OCI-LY7 (cell line): ENCODE data around the gene CNOT3. TPM values are rescaled to one million over a fixed set of nuclear protein-coding genes. Genes with fewer than 3 reads are reported as not detected.

Source experiments
- BruUV-seq: library from RNA; stranded (reverse); fragments of 400-500 nt; replicated peaks from 2 replicates; lab custom pipeline; 2021; lab: Mats Ljungman, UMichigan
- CTCF ChIA-PET: fragments of 300-600 bp; sonication (Branson Sonifier 250); formaldehyde crosslinking; loops from one replicate; lab custom pipeline; 2022; ENCODE audit warnings: antibody characterized with exemption; ENCODE audit not compliant: unreplicated experiment; lab: Charles Lee
- POLR2A ChIA-PET: fragments of 300-600 bp; sonication (Branson Sonifier 250); formaldehyde crosslinking; loops from one replicate; lab custom pipeline; 2022; ENCODE audit warnings: antibody characterized with exemption; lab: Charles Lee
- DNase-seq: peaks from one replicate; pipeline ENCODE4 v3.0.0-alpha.2; 2015; ENCODE audit warnings: low spot score
- H2AFZ ChIP-seq: fragments of 200-600 bp; sonication (generic), shearing (Covaris generic); 2 replicates; pipeline ENCODE4 v1.6.1; 2014; ENCODE audit warnings: mild to moderate bottlenecking, antibody characterized with exemption, low read length, moderate library complexity
- H3K27ac ChIP-seq: fragments of 200-600 bp; sonication (generic); 2 replicates; pipeline ENCODE4 v1.5.1; 2014; ENCODE audit warnings: mixed run types, low read depth, mild to moderate bottlenecking, moderate library complexity, low read length, inconsistent platforms; ENCODE audit not compliant: poor library complexity, severe bottlenecking
- H3K36me3 ChIP-seq: fragments of 200-600 bp; sonication (generic); 2 replicates; pipeline ENCODE4 v1.6.1; 2014; ENCODE audit warnings: mild to moderate bottlenecking, antibody characterized with exemption, low read length, moderate library complexity, mixed read lengths; ENCODE audit not compliant: insufficient read depth
- H3K4me1 ChIP-seq: fragments of 200-600 bp; sonication (generic); 2 replicates; pipeline ENCODE4 v1.5.1; 2014; ENCODE audit warnings: mild to moderate bottlenecking, low read length; ENCODE audit not compliant: insufficient read depth, poor library complexity, severe bottlenecking
- H3K4me2 ChIP-seq: fragments of 200-600 bp; sonication (generic); 2 replicates; pipeline ENCODE4 v1.6.1; 2014; ENCODE audit warnings: mild to moderate bottlenecking, low read length
- H3K4me3 ChIP-seq: fragments of 200-600 bp; sonication (generic); 2 replicates; pipeline ENCODE4 v1.5.1; 2014; ENCODE audit warnings: mild to moderate bottlenecking, low read depth, low read length; ENCODE audit not compliant: poor library complexity, severe bottlenecking
- H3K79me2 ChIP-seq: fragments of 200-600 bp; sonication (generic); 2 replicates; pipeline ENCODE4 v1.6.1; 2016; ENCODE audit warnings: low read depth, mild to moderate bottlenecking, low read length, moderate library complexity, mixed read lengths; ENCODE audit not compliant: insufficient read depth
- H3K9me2 ChIP-seq: fragments of 200-600 bp; sonication (generic); 2 replicates; pipeline ENCODE4 v1.6.1; 2016; ENCODE audit warnings: mild to moderate bottlenecking, low read length, mixed read lengths; ENCODE audit not compliant: insufficient read depth
- H3K9me3 ChIP-seq: fragments of 200-600 bp; sonication (generic); 2 replicates; pipeline ENCODE4 v1.6.1; 2014; ENCODE audit warnings: mild to moderate bottlenecking, mixed run types, low read length, mixed read lengths
- H4K20me1 ChIP-seq: fragments of 200-600 bp; sonication (generic); 2 replicates; pipeline ENCODE4 v1.6.1; 2014; ENCODE audit warnings: mild to moderate bottlenecking, antibody characterized with exemption, low read length, moderate library complexity, mixed read lengths; ENCODE audit not compliant: insufficient read depth
- EZH2phosphoT487 ChIP-seq: fragments of 200-600 bp; sonication (generic); IDR thresholded peaks from 2 replicates; pipeline ENCODE4 v1.6.1; 2018; ENCODE audit warnings: low read depth, borderline replicate concordance, mild to moderate bottlenecking, mixed run types, antibody characterized with exemption, low read length, moderate library complexity, mixed read lengths
- intact Hi-C: fragments of 100-400 bp; cut with micrococcal nuclease; formaldehyde crosslinking; loops from one replicate; pipeline ENCODE4 v1.10.0; 2022; ENCODE audit not compliant: unreplicated experiment
- total RNA-seq, 2 experiments: library from RNA; depleted of rRNA in 1 of 2; stranded (reverse); fragments of >200 nt in 1 of 2; shearing (Covaris generic) in 1 of 2; gene quantifications; 2 replicates each; pipeline ENCODE4 v1.2.3, GENCODE V29; 2014 to 2022
- TF ChIP-seq, protein P1 (sequence below): fragments of 200-600 bp; sonication (generic); conservative IDR thresholded peaks from 2 replicates; pipeline ENCODE4 v1.5.1; 2014; ENCODE audit warnings: mild to moderate bottlenecking, antibody characterized with exemption, low read length, moderate library complexity, mixed read lengths

The CNOT3 gene
- total RNA-seq, 2 experiments from 2014 or later, result 18.4 to 54.8 TPM

DNA sequence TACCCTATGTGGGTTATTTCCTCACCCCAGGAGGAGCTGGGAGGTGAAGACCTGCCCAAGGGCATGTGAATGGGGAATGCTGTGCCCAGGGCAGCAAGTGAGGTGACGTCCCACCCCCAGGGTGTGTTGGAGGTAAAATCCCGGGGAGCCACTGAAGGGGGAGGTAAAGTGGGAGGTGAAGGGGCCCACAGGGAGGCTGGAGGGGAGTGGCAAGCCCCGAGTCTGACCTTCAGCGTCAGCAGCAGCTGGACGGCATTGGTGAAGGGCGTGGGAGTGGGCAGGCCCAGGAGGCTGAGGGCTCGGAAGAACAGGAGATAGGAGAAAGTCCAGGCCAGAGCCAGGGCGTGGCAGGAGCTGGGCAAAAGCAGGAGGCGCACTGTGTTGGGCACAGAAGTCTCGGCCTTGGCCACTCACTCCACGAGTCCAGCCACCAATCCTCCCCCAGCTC lies 49.4 kb downstream of the CNOT3 start:
- no peak for DNase-seq
- TF ChIP-seq, protein P1, sequence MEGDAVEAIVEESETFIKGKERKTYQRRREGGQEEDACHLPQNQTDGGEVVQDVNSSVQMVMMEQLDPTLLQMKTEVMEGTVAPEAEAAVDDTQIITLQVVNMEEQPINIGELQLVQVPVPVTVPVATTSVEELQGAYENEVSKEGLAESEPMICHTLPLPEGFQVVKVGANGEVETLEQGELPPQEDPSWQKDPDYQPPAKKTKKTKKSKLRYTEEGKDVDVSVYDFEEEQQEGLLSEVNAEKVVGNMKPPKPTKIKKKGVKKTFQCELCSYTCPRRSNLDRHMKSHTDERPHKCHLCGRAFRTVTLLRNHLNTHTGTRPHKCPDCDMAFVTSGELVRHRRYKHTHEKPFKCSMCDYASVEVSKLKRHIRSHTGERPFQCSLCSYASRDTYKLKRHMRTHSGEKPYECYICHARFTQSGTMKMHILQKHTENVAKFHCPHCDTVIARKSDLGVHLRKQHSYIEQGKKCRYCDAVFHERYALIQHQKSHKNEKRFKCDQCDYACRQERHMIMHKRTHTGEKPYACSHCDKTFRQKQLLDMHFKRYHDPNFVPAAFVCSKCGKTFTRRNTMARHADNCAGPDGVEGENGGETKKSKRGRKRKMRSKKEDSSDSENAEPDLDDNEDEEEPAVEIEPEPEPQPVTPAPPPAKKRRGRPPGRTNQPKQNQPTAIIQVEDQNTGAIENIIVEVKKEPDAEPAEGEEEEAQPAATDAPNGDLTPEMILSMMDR, result no peak
- no peak for TF ChIP-seq EZH2phosphoT487
- Histone ChIP-seq H3K36me3 (no peaks in the 10 kb centered on the region), H3K4me3 (no peak overlapping the region), H3K9me3 (no peaks in the 10 kb centered on the region), H3K27ac (no peak overlapping the region), H2AFZ (no peak overlapping the region), H3K4me2 (no peak overlapping the region), H3K4me1 (peaks cover 18% of the 10 kb centered on the region), H3K79me2 (peaks cover 15% of the 10 kb centered on the region; the same call in 1 of the 2 replicates), H3K9me2 (no peaks in the 10 kb centered on the region), H4K20me1 (no peaks in the 10 kb centered on the region)
- intact Hi-C loops, result no loop called here
- no TSS peak for BruUV-seq
- CTCF ChIA-PET, result no interaction called here
- POLR2A ChIA-PET, result interaction anchor here (0.9 kb wide), 1 partner anchor 934 kb away, joined by 3 read pairs; no protein-coding TSS in a partner anchor

- intact Hi-C loops, result no loop called here
- no TSS peak for BruUV-seq
- Histone ChIP-seq H3K9me3 (no peaks in the 10 kb centered on the region), H2AFZ (no peak overlapping the region; the same call in 1 of the 2 replicates), H3K4me2 (peak overlapping the region; percentile 97), H3K4me1 (peaks cover 25% of the 10 kb centered on the region), H3K9me2 (no peaks in the 10 kb centered on the region), H4K20me1 (no peaks in the 10 kb centered on the region), H3K27ac (peak overlapping the region; percentile 82), H3K79me2 (peaks cover 21% of the 10 kb centered on the region; the same call in 1 of the 2 replicates), H3K36me3 (peaks cover 6% of the 10 kb centered on the region), H3K4me3 (peak overlapping the region; percentile 76)
- ChIA-PET POLR2A (interaction anchor here (0.6 to 2.2 kb wide), 3 partner anchors 10 to 51 kb away, joined by 3 to 10 read pairs (median 7); partner anchors contain the start of genes CNOT3 and LENG1), CTCF (no interaction called here)
- DNase-seq, result no peak
- TF ChIP-seq, protein P1, result no peak
- TF ChIP-seq EZH2phosphoT487, result no peak
Measured at GRCh38 chr19:54188215-54188871, 50.8 kb downstream of the CNOT3 start.
